K562 (cell line): ENCODE data around the gene SLC38A10. TPM values are rescaled to one million over a fixed set of nuclear protein-coding genes. Genes with fewer than 3 reads are reported as not detected.

ENCODE experiments used
- BACH1 ChIP-seq: fragments of 200-800 bp; sonication (Bioruptor generic); IDR thresholded peaks from 2 replicates; pipeline ENCODE4 v1.6.1; 2016; ENCODE audit warnings: missing genetic modification characterization, missing compliant biosample characterization
- BRD4 ChIP-seq: fragments of 200-600 bp; sonication (generic); IDR thresholded peaks from 2 replicates; pipeline ENCODE4 v1.6.1; 2017; ENCODE audit warnings: inconsistent platforms
- EP300 ChIP-seq: IDR thresholded peaks from 2 replicates; pipeline ENCODE4 v1.6.1; 2012; ENCODE audit warnings: low read length, improper control_type of control experiment
- FIP1L1 ChIP-seq: fragments of 200-400 bp; formaldehyde crosslinking; IDR thresholded peaks from 2 replicates; pipeline ENCODE4 v1.6.1; 2018; ENCODE audit warnings: mild to moderate bottlenecking, low read depth, low read length; ENCODE audit not compliant: poor library complexity, severe bottlenecking
- GABPB2 ChIP-seq: fragments of 250-450 bp; sonication (Bioruptor Pico); conservative IDR thresholded peaks from 2 replicates; pipeline ENCODE4 v1.5.1; 2021; ENCODE audit warnings: mild to moderate bottlenecking
- GATAD2B ChIP-seq: fragments of 450-650 bp; IDR thresholded peaks from 2 replicates; pipeline ENCODE4 v1.6.1; 2017; ENCODE audit warnings: mild to moderate bottlenecking, borderline replicate concordance
- HNRNPUL1 ChIP-seq: fragments of 200-400 bp; formaldehyde crosslinking; IDR thresholded peaks from 2 replicates; pipeline ENCODE4 v1.6.1; 2017; ENCODE audit warnings: low read length
- KAT8 ChIP-seq: fragments of 450-650 bp; IDR thresholded peaks from 2 replicates; pipeline ENCODE4 v1.6.1; 2016; ENCODE audit warnings: low read depth, mild to moderate bottlenecking
- MAX ChIP-seq: sonication (generic); formaldehyde crosslinking; IDR thresholded peaks from 2 replicates; pipeline ENCODE4 v1.9.0; 2022; ENCODE audit warnings: mild to moderate bottlenecking, missing genetic modification reagents
- MYBL2 ChIP-seq, 2 experiments: fragments of 450-650 bp in 1 of 2; sonication (generic) in 1 of 2; formaldehyde crosslinking in 1 of 2; IDR thresholded peaks; 2 replicates each; pipeline versions ENCODE4 v1.6.1 to v1.8.1; 2017 to 2022; ENCODE audit warnings: borderline replicate concordance in 1 of 2, inconsistent platforms in 1 of 2, low read depth in 1 of 2, mild to moderate bottlenecking in 1 of 2, missing genetic modification reagents in 1 of 2, moderate library complexity in 1 of 2
- NONO ChIP-seq, 2 experiments: fragments of 200-400 bp in 1 of 2; fragments of 450-650 bp in 1 of 2; formaldehyde crosslinking in 1 of 2; IDR thresholded peaks; 2 replicates each; pipeline ENCODE4 v1.6.1; 2017; ENCODE audit warnings: low read depth in 2 of 2, mild to moderate bottlenecking in 2 of 2, moderate library complexity in 2 of 2, low read length in 1 of 2
- NR3C1 ChIP-seq: sonication (generic); formaldehyde crosslinking; IDR thresholded peaks from 2 replicates; pipeline ENCODE4 v1.8.1; 2022; ENCODE audit warnings: missing genetic modification reagents
- PHB2 ChIP-seq: fragments of 450-650 bp; IDR thresholded peaks from 2 replicates; pipeline ENCODE4 v1.6.1; 2017; ENCODE audit warnings: low read depth
- POLR2G ChIP-seq: fragments of 200-400 bp; formaldehyde crosslinking; IDR thresholded peaks from 2 replicates; pipeline ENCODE4 v1.6.1; 2017; ENCODE audit warnings: low read depth, mild to moderate bottlenecking, antibody characterized with exemption, low read length, moderate library complexity
- SMAD3 ChIP-seq: fragments of 450-650 bp; formaldehyde crosslinking; conservative IDR thresholded peaks from 2 replicates; pipeline ENCODE4 v1.4.0; 2020; ENCODE audit warnings: mild to moderate bottlenecking
- ZBTB17 ChIP-seq: fragments of 450-650 bp; formaldehyde crosslinking; IDR thresholded peaks from 2 replicates; pipeline ENCODE4 v1.4.0; 2020; ENCODE audit warnings: mild to moderate bottlenecking
- ZNF57 ChIP-seq: fragments of 450-650 bp; formaldehyde crosslinking; IDR thresholded peaks from 2 replicates; pipeline ENCODE4 v1.4.0; 2020; ENCODE audit warnings: mild to moderate bottlenecking, moderate library complexity
- ZNF644 ChIP-seq: fragments of 200-800 bp; sonication (Bioruptor generic); IDR thresholded peaks from 2 replicates; pipeline ENCODE4 v1.6.1; 2016; ENCODE audit warnings: low read depth, missing genetic modification characterization, missing compliant biosample characterization
- ZNF77 ChIP-seq: fragments of 250-450 bp; sonication (Bioruptor Pico); IDR thresholded peaks from 2 replicates; pipeline ENCODE4 v1.5.0; 2020
- polyA plus RNA-seq, 8 experiments: library from polyadenylated mRNA; depleted of rRNA in 4 of 8; stranded (reverse) in 5 of 8; unstranded in 3 of 8; fragments of >200 nt; fragmentation: Nextera tagmentation in 2 of 8; fragmentation: Illumina TruSeq in 1 of 8; extraction: Ambion mirVana in 2 of 8; extraction: Trizol in 1 of 8; gene quantifications; 2 replicates each; pipeline versions ENCODE4 v1.2.1 to v1.2.3, GENCODE V29; 2011 to 2014; ENCODE audit warnings: inconsistent platforms in 1 of 8, missing spikeins in 1 of 8
- total RNA-seq, 7 experiments: library from RNA; depleted of rRNA in 6 of 7; stranded (reverse); fragments of >200 nt in 6 of 7; fragmentation: Illumina TruSeq in 2 of 7; extraction: Trizol in 2 of 7; gene quantifications; 2 replicates each; pipeline versions ENCODE4 v1.2.1 to v1.2.3, GENCODE V29; 2011 to 2021; ENCODE audit warnings: low replicate concordance in 1 of 7

SLC38A10 gene
- total and polyA plus RNA-seq, 9 of the 15 experiments (the other 6 are each of a cell fraction or from before 2014, with no cell fraction given) = 0.45 to 54.2 (median 13.8) TPM

DNA sequence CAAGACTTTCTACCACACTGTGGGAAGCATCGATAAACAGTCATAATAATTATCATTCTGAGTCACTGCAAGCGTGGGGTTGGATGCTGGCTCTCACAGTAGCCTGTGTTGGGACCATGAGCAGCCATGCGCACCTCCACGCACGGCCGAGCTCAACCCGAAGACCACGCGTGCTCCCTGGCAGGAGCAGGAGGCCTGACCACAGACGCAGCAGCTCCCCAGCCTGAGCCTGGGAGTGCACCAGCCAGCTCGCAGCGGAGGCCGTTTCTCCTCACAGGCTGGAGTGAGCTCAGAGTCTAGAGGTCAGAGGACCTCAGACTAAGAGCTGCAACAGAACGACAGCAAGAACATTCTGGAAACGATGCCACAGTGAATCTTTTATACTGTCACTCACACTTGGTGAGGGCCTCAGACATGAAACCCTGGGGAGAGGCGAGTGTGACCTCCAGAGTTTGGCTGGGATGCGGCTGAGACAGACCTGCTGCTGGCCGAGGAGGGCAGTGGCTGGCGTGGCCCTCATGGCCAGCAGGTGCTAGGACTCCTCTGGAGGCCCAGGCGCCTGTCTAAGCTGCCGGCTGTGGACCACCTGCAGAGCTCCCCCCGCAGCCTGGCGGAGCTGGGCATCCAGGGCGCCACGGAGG lies 50.0 kb downstream of the SLC38A10 start (continued):
- no peak for TF ChIP-seq ZNF644 (tag)
- TF ChIP-seq HNRNPUL1 = 0 out of 2 replicates have a peak, but pooled peaks have one; percentile 41
- TF ChIP-seq GABPB2 = no peak
- TF ChIP-seq EP300 = no peak
- no peak for TF ChIP-seq SMAD3 (CRISPR knock-in tag)
- TF ChIP-seq FIP1L1 = peak; percentile 10
- no peak for TF ChIP-seq ZNF57 (CRISPR knock-in tag)
- no peak for TF ChIP-seq NONO (IDR thresholded peaks at IDR 0.05; ENCODE audit: low read depth in 2 of 2, low read length in 1 of 2)
- no peak for TF ChIP-seq BRD4
- TF ChIP-seq BACH1 (tag) = no peak
- TF ChIP-seq KAT8 = no peak
- no peak for TF ChIP-seq PHB2
- peak; percentile 73; the same call in 1 of the 2 replicates for TF ChIP-seq POLR2G
- TF ChIP-seq NR3C1 = no peak
- TF ChIP-seq MAX = peak; percentile 65
- TF ChIP-seq GATAD2B = no peak
- TF ChIP-seq MYBL2 (IDR thresholded peaks at IDR 0.05; ENCODE audit: low read depth) = no peak
- TF ChIP-seq MYBL2 (CRISPR knock-in tag; IDR thresholded peaks at IDR 0.05; ENCODE audit: borderline replicate concordance) = no peak
- no peak for TF ChIP-seq ZNF77 (CRISPR knock-in tag)
- TF ChIP-seq ZBTB17 (CRISPR knock-in tag) = no peak
